T follicular helper cell (primary cell): ENCODE data around the gene CYP4F12.

Experiments
- DNase-seq: peaks from one replicate; pipeline ENCODE4 v3.0.0-alpha.2; 2020; ENCODE audit warnings: low read depth
- total RNA-seq, 2 experiments: gene quantifications; one replicate each; lab custom pipeline; 2026; lab: John Stamatoyannopoulos, UW

Gene CYP4F12
- 0 reads per million in 2 experiments for total RNA-seq

- no peak for DNase-seq
Observed at GRCh38 chr19:15672580-15673175, at the start of gene CYP4F12. Gene CYP4F12 (plus strand): TSS chr19:15673087. CDS start chr19:15673530, 443 bp downstream.

- DNase-seq, result no peak
Observed at GRCh38 chr19:15623711-15624318, 49.1 kb upstream of the CYP4F12 start.

GRCh38 chr19:15628236-15629002 is 44.5 kb upstream of the CYP4F12 start:
- no peak for DNase-seq

GRCh38 chr19:15629003-15629880 is 43.6 kb upstream of the CYP4F12 start:
- DNase-seq, result peak; percentile 83

GRCh38 chr19:15631817-15632216 is 41.1 kb upstream of the CYP4F12 start:
- peak; percentile 2 for DNase-seq

- no peak for DNase-seq
Observed at GRCh38 chr19:15633082-15633835, 39.6 kb upstream of the CYP4F12 start.

GRCh38 chr19:15634105-15634504 is 38.8 kb upstream of the CYP4F12 start:
- DNase-seq, result no peak

GRCh38 chr19:15635016-15635805 is 37.7 kb upstream of the CYP4F12 start:
- DNase-seq, result no peak

GRCh38 chr19:15636026-15636425 is 36.9 kb upstream of the CYP4F12 start:
- no peak for DNase-seq

- no peak for DNase-seq
Observed at GRCh38 chr19:15639596-15639995, 33.3 kb upstream of the CYP4F12 start.

GRCh38 chr19:15640294-15640903 is 32.5 kb upstream of the CYP4F12 start, which contains the start of gene CYP4F3:
Gene CYP4F3 (plus strand): TSS chr19:15640897. CDS start chr19:15641416, 519 bp downstream.
- no peak for DNase-seq

- DNase-seq, result no peak
Observed at GRCh38 chr19:15640904-15641597, 31.8 kb upstream of the CYP4F12 start.

GRCh38 chr19:15641901-15642491 is 30.9 kb upstream of the CYP4F12 start:
- DNase-seq, result no peak

- DNase-seq, result no peak
Observed at GRCh38 chr19:15642807-15643206, 30.1 kb upstream of the CYP4F12 start.

GRCh38 chr19:15643387-15643786 is 29.5 kb upstream of the CYP4F12 start:
- DNase-seq, result no peak

- no peak for DNase-seq
Observed at GRCh38 chr19:15644066-15644741, 28.7 kb upstream of the CYP4F12 start.

GRCh38 chr19:15644816-15645215 is 28.1 kb upstream of the CYP4F12 start:
- no peak for DNase-seq

GRCh38 chr19:15649526-15649925 is 23.4 kb upstream of the CYP4F12 start:
- no peak for DNase-seq
